HL-60 (cell line): ENCODE data around the gene SUMF1.
"Not testable (repeated sequence)": the region's sequence is repeated elsewhere in the genome, so short reads cannot be mapped to it uniquely, and the experiment has no call there.

ENCODE experiments used
- DNase-seq, 2 experiments: peaks; one replicate each; pipeline ENCODE4 v3.0.0-alpha.2; 2010 to 2020; ENCODE audit warnings: low read depth in 1 of 2, low spot score in 1 of 2
- H3K27ac ChIP-seq: fragments of 250-450 bp; sonication (Bioruptor Pico); replicated peaks from 2 replicates; pipeline ENCODE4 v1.5.1; 2020; ENCODE audit warnings: mild to moderate bottlenecking, moderate library complexity
- H3K27me3 ChIP-seq: fragments of 250-450 bp; sonication (Bioruptor Pico); 2 replicates; pipeline ENCODE4 v1.5.1; 2021; ENCODE audit warnings: mild to moderate bottlenecking, moderate library complexity; ENCODE audit not compliant: insufficient read depth, poor library complexity, severe bottlenecking
- H3K4me3 ChIP-seq: replicated peaks from 2 replicates; pipeline ENCODE4 v1.5.1; 2011; ENCODE audit warnings: mild to moderate bottlenecking, control low read depth, low read length; ENCODE audit not compliant: insufficient read depth
- GABPA ChIP-seq: IDR thresholded peaks from 2 replicates; pipeline ENCODE4 v1.6.1; 2012; ENCODE audit warnings: low read depth
- POLR2AphosphoS5 ChIP-seq: IDR thresholded peaks from 2 replicates; pipeline ENCODE4 v1.6.1; 2012; ENCODE audit warnings: low read depth
- SPI1 ChIP-seq: IDR thresholded peaks from 2 replicates; pipeline ENCODE4 v1.6.1; 2012; ENCODE audit warnings: low read depth, mild to moderate bottlenecking, borderline replicate concordance
- TF ChIP-seq, protein P1 (sequence below): IDR thresholded peaks from 2 replicates; pipeline ENCODE4 v1.6.1; 2012; ENCODE audit warnings: low read depth; ENCODE audit not compliant: insufficient replicate concordance
- TF ChIP-seq, protein P2 (sequence below): IDR thresholded peaks from one replicate; pipeline ENCODE4 v1.5.1; 2011; ENCODE audit warnings: low read length, control low read depth, inconsistent platforms; ENCODE audit not compliant: insufficient read depth

SUMF1 gene

GRCh38 chr3:4332111-4332510 lies 135.0 kb downstream of the SUMF1 start:
- Histone ChIP-seq H3K4me3 (no peak overlapping the region), H3K27me3 (no peaks in the 10 kb centered on the region), H3K27ac (no peak overlapping the region; the same call in 1 of the 2 replicates)
- no peak for DNase-seq
- TF ChIP-seq SPI1 (0 out of 2 replicates have a peak, but pooled peaks have one; percentile 17), GABPA (no peak), POLR2AphosphoS5 (no peak)
- TF ChIP-seq, protein P1, sequence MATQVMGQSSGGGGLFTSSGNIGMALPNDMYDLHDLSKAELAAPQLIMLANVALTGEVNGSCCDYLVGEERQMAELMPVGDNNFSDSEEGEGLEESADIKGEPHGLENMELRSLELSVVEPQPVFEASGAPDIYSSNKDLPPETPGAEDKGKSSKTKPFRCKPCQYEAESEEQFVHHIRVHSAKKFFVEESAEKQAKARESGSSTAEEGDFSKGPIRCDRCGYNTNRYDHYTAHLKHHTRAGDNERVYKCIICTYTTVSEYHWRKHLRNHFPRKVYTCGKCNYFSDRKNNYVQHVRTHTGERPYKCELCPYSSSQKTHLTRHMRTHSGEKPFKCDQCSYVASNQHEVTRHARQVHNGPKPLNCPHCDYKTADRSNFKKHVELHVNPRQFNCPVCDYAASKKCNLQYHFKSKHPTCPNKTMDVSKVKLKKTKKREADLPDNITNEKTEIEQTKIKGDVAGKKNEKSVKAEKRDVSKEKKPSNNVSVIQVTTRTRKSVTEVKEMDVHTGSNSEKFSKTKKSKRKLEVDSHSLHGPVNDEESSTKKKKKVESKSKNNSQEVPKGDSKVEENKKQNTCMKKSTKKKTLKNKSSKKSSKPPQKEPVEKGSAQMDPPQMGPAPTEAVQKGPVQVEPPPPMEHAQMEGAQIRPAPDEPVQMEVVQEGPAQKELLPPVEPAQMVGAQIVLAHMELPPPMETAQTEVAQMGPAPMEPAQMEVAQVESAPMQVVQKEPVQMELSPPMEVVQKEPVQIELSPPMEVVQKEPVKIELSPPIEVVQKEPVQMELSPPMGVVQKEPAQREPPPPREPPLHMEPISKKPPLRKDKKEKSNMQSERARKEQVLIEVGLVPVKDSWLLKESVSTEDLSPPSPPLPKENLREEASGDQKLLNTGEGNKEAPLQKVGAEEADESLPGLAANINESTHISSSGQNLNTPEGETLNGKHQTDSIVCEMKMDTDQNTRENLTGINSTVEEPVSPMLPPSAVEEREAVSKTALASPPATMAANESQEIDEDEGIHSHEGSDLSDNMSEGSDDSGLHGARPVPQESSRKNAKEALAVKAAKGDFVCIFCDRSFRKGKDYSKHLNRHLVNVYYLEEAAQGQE = no peak
- TF ChIP-seq, protein P2, sequence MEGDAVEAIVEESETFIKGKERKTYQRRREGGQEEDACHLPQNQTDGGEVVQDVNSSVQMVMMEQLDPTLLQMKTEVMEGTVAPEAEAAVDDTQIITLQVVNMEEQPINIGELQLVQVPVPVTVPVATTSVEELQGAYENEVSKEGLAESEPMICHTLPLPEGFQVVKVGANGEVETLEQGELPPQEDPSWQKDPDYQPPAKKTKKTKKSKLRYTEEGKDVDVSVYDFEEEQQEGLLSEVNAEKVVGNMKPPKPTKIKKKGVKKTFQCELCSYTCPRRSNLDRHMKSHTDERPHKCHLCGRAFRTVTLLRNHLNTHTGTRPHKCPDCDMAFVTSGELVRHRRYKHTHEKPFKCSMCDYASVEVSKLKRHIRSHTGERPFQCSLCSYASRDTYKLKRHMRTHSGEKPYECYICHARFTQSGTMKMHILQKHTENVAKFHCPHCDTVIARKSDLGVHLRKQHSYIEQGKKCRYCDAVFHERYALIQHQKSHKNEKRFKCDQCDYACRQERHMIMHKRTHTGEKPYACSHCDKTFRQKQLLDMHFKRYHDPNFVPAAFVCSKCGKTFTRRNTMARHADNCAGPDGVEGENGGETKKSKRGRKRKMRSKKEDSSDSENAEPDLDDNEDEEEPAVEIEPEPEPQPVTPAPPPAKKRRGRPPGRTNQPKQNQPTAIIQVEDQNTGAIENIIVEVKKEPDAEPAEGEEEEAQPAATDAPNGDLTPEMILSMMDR = no peak

DNA sequence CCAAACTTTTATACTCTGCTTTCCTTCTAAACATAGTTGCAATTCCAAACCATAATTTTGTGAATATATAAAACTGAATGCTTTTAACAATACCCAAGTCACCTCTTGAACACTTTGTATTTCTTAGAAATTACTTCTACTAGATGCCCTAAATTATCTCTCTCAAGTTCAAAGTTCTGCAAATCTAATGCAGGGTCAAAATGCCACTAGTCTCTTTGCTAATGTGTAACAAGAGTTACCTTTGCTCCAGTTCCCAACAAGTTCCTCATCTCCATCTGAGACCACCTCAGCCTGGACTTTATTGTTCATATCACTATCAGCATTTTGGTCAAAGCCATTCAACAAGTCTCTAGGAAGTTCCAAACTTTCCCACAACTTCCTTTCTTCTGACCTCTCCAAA lies 137.3 kb downstream of the SUMF1 start:
- H3K4me3 ChIP-seq, H3K27ac ChIP-seq, H3K27me3 ChIP-seq, DNase-seq: not testable (repeated sequence)

GRCh38 chr3:4326868-4327267 lies 140.2 kb downstream of the SUMF1 start:
- no peak for TF ChIP-seq SPI1
- TF ChIP-seq, protein P2 = no peak
- TF ChIP-seq, protein P1 = no peak
- TF ChIP-seq POLR2AphosphoS5 = no peak
- TF ChIP-seq GABPA = no peak
- Histone ChIP-seq H3K27me3 (no peaks in the 10 kb centered on the region), H3K4me3 (no peak overlapping the region), H3K27ac (no peak overlapping the region)
- no peak for DNase-seq

DNA sequence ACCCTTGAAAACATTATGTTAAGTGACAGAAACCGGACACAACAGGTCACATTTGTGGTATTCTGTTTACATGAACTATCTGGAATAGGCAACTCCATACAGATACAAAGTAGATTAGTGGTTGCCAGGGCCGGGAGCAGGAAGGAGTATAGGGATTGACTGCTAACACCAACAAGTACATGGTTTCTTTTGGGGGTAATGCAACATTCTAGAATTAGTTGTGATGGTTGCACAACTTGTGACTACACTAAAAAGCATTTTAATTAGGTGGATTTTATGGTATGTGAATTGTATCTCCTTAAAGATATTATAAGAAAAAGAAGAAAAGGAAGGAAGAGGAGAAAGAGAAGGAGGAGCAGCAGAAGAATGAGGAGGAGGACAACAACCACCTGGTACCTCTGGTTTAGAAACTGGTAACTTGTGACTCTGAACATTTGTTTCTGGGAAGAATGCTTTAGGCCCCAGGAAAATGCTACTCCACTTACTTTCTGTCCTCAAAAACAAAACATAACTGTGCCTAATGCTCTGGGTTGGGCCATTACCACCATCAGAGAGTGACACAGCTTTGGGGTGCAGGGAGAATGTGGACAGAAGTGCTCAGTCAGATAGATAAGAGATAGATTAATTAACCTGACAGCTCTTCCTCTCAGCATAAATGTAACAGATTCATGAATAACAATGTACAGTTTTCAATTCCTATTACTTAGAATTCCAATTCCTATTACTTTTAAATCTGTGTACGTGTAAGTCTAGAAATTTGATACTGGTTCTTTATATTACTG lies 143.6 kb downstream of the SUMF1 start:
- DNase-seq = peak in 1 of 2 experiments; percentile 26
- Histone ChIP-seq H3K27me3 (no peaks in the 10 kb centered on the region), H3K4me3 (no peak overlapping the region), H3K27ac (peak overlapping the region; percentile 71)
- TF ChIP-seq, protein P2 = no peak
- TF ChIP-seq POLR2AphosphoS5 (no peak), GABPA (no peak), SPI1 (no peak)
- TF ChIP-seq, protein P1 = no peak
